Measurements from ENCODE around the gene SMIM44. TPM values are rescaled to one million over a fixed set of nuclear protein-coding genes. Genes with fewer than 3 reads are reported as not detected.

The SMIM44 gene
- polyA plus RNA-seq, 4 donors: 0.32 TPM; not detected in 3

- no peak for DNase-seq (ENCODE audit: low read depth in 4 of 4, low spot score in 3 of 4)
Observed at GRCh38 chr19:3443840-3444694, 39.2 kb downstream of the SMIM44 start.

GRCh38 chr19:3442487-3443071, 40.7 kb downstream of the SMIM44 start:
- DNase-seq (ENCODE audit: low read depth in 4 of 4, low spot score in 3 of 4): no peak

- DNase-seq (ENCODE audit: low read depth in 4 of 4, low spot score in 3 of 4): no peak
Observed at GRCh38 chr19:3441986-3442329, 41.3 kb downstream of the SMIM44 start.

GRCh38 chr19:3441089-3441985, 41.9 kb downstream of the SMIM44 start:
- no peak for DNase-seq (ENCODE audit: low read depth in 4 of 4, low spot score in 3 of 4)

- no peak for DNase-seq (ENCODE audit: low read depth in 4 of 4, low spot score in 3 of 4)
Observed at GRCh38 chr19:3440082-3440481, 43.2 kb downstream of the SMIM44 start.

GRCh38 chr19:3434630-3435553, 48.3 kb downstream of the SMIM44 start:
- peak; percentile 84 to 91 (median 87) for DNase-seq (ENCODE audit: low read depth in 4 of 4, low spot score in 3 of 4)

- no peak for DNase-seq (ENCODE audit: low read depth in 4 of 4, low spot score in 3 of 4)
Observed at GRCh38 chr19:3433805-3434540, 49.3 kb downstream of the SMIM44 start.

GRCh38 chr19:3433313-3433712, 49.9 kb downstream of the SMIM44 start:
- DNase-seq (ENCODE audit: low read depth in 4 of 4, low spot score in 3 of 4): no peak

Other genes starting within 250 kb of the SMIM44 start
- gene NFIC, start 116.9 kb downstream of the SMIM44 start, polyA plus RNA-seq (ENCODE audit: insufficient read length in 4 of 4): 10 to 100 TPM; 21.7 to 57.6 (median 26.6) TPM
- 100 to 1,000 TPM in 3 of 4 donors, 10 to 100 TPM in 1; 13.5 to 564 (median 408) TPM for gene SMIM24, start 2.9 kb downstream of the SMIM44 start, polyA plus RNA-seq (ENCODE audit: insufficient read length in 4 of 4)
- gene DOHH, start 17.2 kb upstream of the SMIM44 start, polyA plus RNA-seq (ENCODE audit: insufficient read length in 4 of 4): 10 to 100 TPM in 1 of 4 donors, 1 to 10 TPM in 3; 4.7 to 11.4 (median 6.2) TPM
- gene FZR1, start 22.9 kb upstream of the SMIM44 start, polyA plus RNA-seq (ENCODE audit: insufficient read length in 4 of 4): 10 to 100 TPM; 43.2 to 59.0 (median 50.0) TPM
- gene TEKTIP1, start 55.7 kb upstream of the SMIM44 start, polyA plus RNA-seq (ENCODE audit: insufficient read length in 4 of 4): 1 to 10 TPM; 2.7 to 7.7 (median 3.5) TPM
- gene MFSD12, start 74.1 kb upstream of the SMIM44 start, polyA plus RNA-seq (ENCODE audit: insufficient read length in 4 of 4): 10 to 100 TPM; 31.5 to 68.4 (median 49.5) TPM
- gene HMG20B, start 89.5 kb upstream of the SMIM44 start, polyA plus RNA-seq (ENCODE audit: insufficient read length in 4 of 4): 10 to 100 TPM; 57.9 to 96.7 (median 69.9) TPM
- gene GIPC3, start 102.0 kb upstream of the SMIM44 start, polyA plus RNA-seq (ENCODE audit: insufficient read length in 4 of 4): 1 to 10 TPM; 1.1 to 3.5 (median 3.0) TPM
- 1 to 10 TPM; 1.4 to 3.9 (median 3.2) TPM for gene TBXA2R, start 123.4 kb upstream of the SMIM44 start, polyA plus RNA-seq (ENCODE audit: insufficient read length in 4 of 4)
- gene CACTIN, start 143.3 kb upstream of the SMIM44 start, polyA plus RNA-seq (ENCODE audit: insufficient read length in 4 of 4): 10 to 100 TPM; 17.8 to 30.4 (median 22.2) TPM
- gene PIP5K1C, start 217.0 kb upstream of the SMIM44 start, polyA plus RNA-seq (ENCODE audit: insufficient read length in 4 of 4): 10 to 100 TPM; 20.3 to 33.2 (median 23.5) TPM
- 10 to 100 TPM in 2 of 4 donors, 1 to 10 TPM in 1, under 1 TPM in 1; 0.89 to 17.2 (median 8.7) TPM for gene TJP3, start 224.9 kb upstream of the SMIM44 start, polyA plus RNA-seq (ENCODE audit: insufficient read length in 4 of 4)